H1 (cell line): ENCODE results near the gene BAZ2B. TPM values are rescaled to one million over a fixed set of nuclear protein-coding genes. Genes with fewer than 3 reads are reported as not detected.

ENCODE experiments used
- CTCF ChIA-PET: fragments of 300-600 bp; sonication (Branson Sonifier 250); formaldehyde crosslinking; loops from one replicate; lab custom pipeline; 2021; ENCODE audit not compliant: partially characterized antibody; lab: Charles Lee
- POLR2A ChIA-PET: fragments of 300-600 bp; sonication (Branson Sonifier 250); formaldehyde crosslinking; loops from one replicate; lab custom pipeline; 2021; ENCODE audit warnings: inconsistent platforms; ENCODE audit not compliant: partially characterized antibody; lab: Charles Lee
- DNase-seq, 2 experiments: peaks; one replicate each; pipeline versions ENCODE4 v3.0.0 to v3.0.0-alpha.2; 2010 to 2022; ENCODE audit warnings: low spot score in 2 of 2, low read depth in 1 of 2, mixed read lengths in 1 of 2
- FAIRE-seq: peaks from 2 replicates; lab custom pipeline; 2011; peaks lifted over from hg19 to GRCh38; lab: Jason Lieb, UNC
- H2AFZ ChIP-seq: 2 replicates; pipeline ENCODE4 v1.8.1; 2012; ENCODE audit warnings: low read length, inconsistent platforms
- H2AK5ac ChIP-seq: 2 replicates; pipeline ENCODE4 v1.6.1; 2013; ENCODE audit warnings: low read depth, low read length
- H2BK120ac ChIP-seq: replicated peaks from 2 replicates; pipeline ENCODE3; 2013; ENCODE audit warnings: low read depth, low read length, inconsistent platforms
- H2BK12ac ChIP-seq: 2 replicates; pipeline ENCODE4 v1.6.1; 2013; ENCODE audit warnings: low read depth, low read length
- H2BK15ac ChIP-seq: 2 replicates; pipeline ENCODE4 v1.6.1; 2013; ENCODE audit warnings: low read length
- H2BK20ac ChIP-seq: 2 replicates; pipeline ENCODE4 v1.6.1; 2013; ENCODE audit warnings: low read length
- H2BK5ac ChIP-seq: 2 replicates; pipeline ENCODE4 v1.6.1; 2013; ENCODE audit warnings: low read depth, low read length
- H3K14ac ChIP-seq: 2 replicates; pipeline ENCODE4 v1.6.1; 2013; ENCODE audit warnings: inconsistent platforms; ENCODE audit not compliant: insufficient read length
- H3K18ac ChIP-seq: 2 replicates; pipeline ENCODE4 v1.6.1; 2013; ENCODE audit warnings: low read length; ENCODE audit errors: extremely low read depth
- H3K23ac ChIP-seq: 2 replicates; pipeline ENCODE4 v1.6.1; 2013; ENCODE audit warnings: inconsistent platforms; ENCODE audit not compliant: insufficient read length
- H3K23me2 ChIP-seq: 2 replicates; pipeline ENCODE4 v1.6.1; 2013; ENCODE audit warnings: low read depth, low read length
- H3K27ac ChIP-seq: 2 replicates; pipeline ENCODE4 v1.6.1; 2011; ENCODE audit warnings: low read depth, low read length, inconsistent platforms
- H3K27me3 ChIP-seq, 4 experiments: replicated peaks in 1 of 4; 1 replicate in 1 of 4; 2 replicates in 3 of 4; pipeline versions ENCODE4 v1.6.1 to v1.8.1; 2011 to 2013; ENCODE audit warnings: low read length in 3 of 4, mild to moderate bottlenecking in 3 of 4, inconsistent platforms in 2 of 4, mixed read lengths in 2 of 4, moderate library complexity in 1 of 4; ENCODE audit not compliant: control insufficient read depth in 3 of 4, insufficient read depth in 3 of 4; ENCODE audit errors: extremely low read depth in 1 of 4
- H3K36me3 ChIP-seq, 4 experiments: 2 replicates each; pipeline versions ENCODE4 v1.6.1 to v1.8.1; 2011 to 2013; ENCODE audit warnings: mild to moderate bottlenecking in 4 of 4, low read length in 3 of 4, moderate library complexity in 2 of 4, control low read depth in 1 of 4, inconsistent platforms in 1 of 4; ENCODE audit not compliant: insufficient read depth in 4 of 4, control insufficient read depth in 2 of 4
- H3K4ac ChIP-seq: replicated peaks from 2 replicates; pipeline ENCODE3; 2013; ENCODE audit warnings: low read length, low read depth, mixed read lengths, inconsistent platforms; ENCODE audit not compliant: insufficient read length
- H3K4me1 ChIP-seq, 4 experiments: replicated peaks in 1 of 4; 1 replicate in 1 of 4; 2 replicates in 3 of 4; pipeline versions ENCODE4 v1.6.1 to v1.8.1; 2011 to 2013; ENCODE audit warnings: low read length in 3 of 4, inconsistent platforms in 2 of 4, mixed read lengths in 1 of 4; ENCODE audit not compliant: insufficient read depth in 4 of 4, control insufficient read depth in 3 of 4
- H3K4me2 ChIP-seq, 2 experiments: 2 replicates each; pipeline versions ENCODE4 v1.6.1 to v1.8.1; 2011 to 2013; ENCODE audit warnings: low read depth in 2 of 2, low read length in 2 of 2, control low read depth in 1 of 2, inconsistent platforms in 1 of 2, mild to moderate bottlenecking in 1 of 2; ENCODE audit not compliant: insufficient read depth in 1 of 2
- H3K4me3 ChIP-seq, 4 experiments: fragments of 200-600, 300-600 bp in 1 of 4; sonication (generic), shearing (Covaris generic), sonication (Bioruptor Twin) in 1 of 4; 2 replicates each; pipeline versions ENCODE4 v1.5.1 to v1.8.1; 2011 to 2016; ENCODE audit warnings: low read length in 4 of 4, low read depth in 3 of 4, control low read depth in 2 of 4, inconsistent platforms in 2 of 4, mild to moderate bottlenecking in 2 of 4, mixed read lengths in 1 of 4, moderate library complexity in 1 of 4; ENCODE audit not compliant: insufficient read depth in 2 of 4; ENCODE audit errors: extremely low read depth in 1 of 4
- H3K56ac ChIP-seq: replicated peaks from 2 replicates; pipeline ENCODE3; 2013; ENCODE audit warnings: low read depth, mild to moderate bottlenecking, mixed read lengths, low read length, inconsistent platforms; ENCODE audit not compliant: insufficient read length
- H3K79me1 ChIP-seq: 2 replicates; pipeline ENCODE4 v1.6.1; 2013; ENCODE audit warnings: low read depth, low read length, control low read depth
- H3K79me2 ChIP-seq, 2 experiments: 2 replicates each; pipeline versions ENCODE4 v1.6.1 to v1.8.1; 2012 to 2013; ENCODE audit warnings: low read length in 2 of 2, mild to moderate bottlenecking in 2 of 2, inconsistent platforms in 1 of 2; ENCODE audit not compliant: insufficient read depth in 2 of 2, control insufficient read depth in 1 of 2
- H3K9ac ChIP-seq, 4 experiments: replicated peaks in 1 of 4; 1 replicate in 1 of 4; 2 replicates in 3 of 4; pipeline versions ENCODE4 v1.6.1 to v1.8.1; 2011 to 2013; ENCODE audit warnings: low read depth in 3 of 4, low read length in 3 of 4, control low read depth in 2 of 4, mild to moderate bottlenecking in 2 of 4, moderate library complexity in 2 of 4, inconsistent platforms in 1 of 4; ENCODE audit errors: extremely low read depth in 1 of 4
- H3K9me3 ChIP-seq, 2 experiments: 2 replicates each; pipeline versions ENCODE4 v1.6.1 to v1.8.1; 2012 to 2013; ENCODE audit warnings: mild to moderate bottlenecking in 2 of 2, moderate library complexity in 2 of 2, control low read depth in 1 of 2, inconsistent platforms in 1 of 2, low read depth in 1 of 2, low read length in 1 of 2, mixed read lengths in 1 of 2; ENCODE audit not compliant: insufficient read depth in 2 of 2
- H4K20me1 ChIP-seq, 2 experiments: replicated peaks in 1 of 2; 2 replicates each; pipeline versions ENCODE3 to v1.8.1; 2011 to 2013; ENCODE audit warnings: inconsistent platforms in 2 of 2, low read length in 2 of 2, mild to moderate bottlenecking in 1 of 2; ENCODE audit not compliant: insufficient read depth in 2 of 2, control insufficient read depth in 1 of 2
- H4K5ac ChIP-seq: 2 replicates; pipeline ENCODE4 v1.6.1; 2013; ENCODE audit warnings: low read length, low read depth, mixed read lengths, inconsistent platforms; ENCODE audit not compliant: insufficient read length
- H4K8ac ChIP-seq: 2 replicates; pipeline ENCODE4 v1.8.0; 2013; ENCODE audit warnings: mild to moderate bottlenecking, moderate library complexity, low read length, inconsistent platforms; ENCODE audit not compliant: insufficient read depth; ENCODE audit errors: extremely low read depth
- H4K91ac ChIP-seq: replicated peaks from 2 replicates; pipeline ENCODE3; 2013; ENCODE audit warnings: low read length, mixed read lengths, inconsistent platforms; ENCODE audit not compliant: insufficient read length
- JUN ChIP-seq: IDR thresholded peaks from 2 replicates; pipeline ENCODE4 v1.6.1; 2011; ENCODE audit warnings: low read depth, mild to moderate bottlenecking, improper control_type of control experiment, low read length
- SIN3A ChIP-seq, 2 experiments: IDR thresholded peaks in 1 of 2; conservative IDR thresholded peaks in 1 of 2; 2 replicates each; pipeline ENCODE4 v1.6.1; 2011 to 2012; ENCODE audit warnings: low read length in 2 of 2, improper control_type of control experiment in 1 of 2, low read depth in 1 of 2, mild to moderate bottlenecking in 1 of 2
- SP2 ChIP-seq: IDR thresholded peaks from 2 replicates; pipeline ENCODE4 v1.6.1; 2012; ENCODE audit warnings: mild to moderate bottlenecking, low read length, inconsistent platforms
- USF2 ChIP-seq: IDR thresholded peaks from 2 replicates; pipeline ENCODE4 v1.6.1; 2011; ENCODE audit warnings: low read length, improper control_type of control experiment
- polyA plus RNA-seq, 7 experiments: library from polyadenylated mRNA; depleted of rRNA in 3 of 7; stranded (reverse) in 5 of 7; unstranded in 2 of 7; fragments of >200 nt in 5 of 7; fragments of 200-250 nt in 2 of 7; gene quantifications; 1 replicate in 5 of 7; 2 replicates in 1 of 7; 4 replicates in 1 of 7; pipeline versions ENCODE4 v1.2.1 to v1.2.3, GENCODE V29; 2011 to 2013; ENCODE audit warnings: missing spikeins in 2 of 7, mixed read lengths in 2 of 7
- total RNA-seq: library from RNA; stranded (reverse); fragmentation: NEBNext Ultra II Directional; extraction: Animal tissue kit (Norgen Biotek cat#: 25700); gene quantifications from 2 replicates; pipeline ENCODE4 v1.2.1, GENCODE V29; 2021

The BAZ2B gene
- total and polyA plus RNA-seq, 2 of the 8 experiments (the other 6 are each of a cell fraction or from before 2014, with no cell fraction given) = 15.2 to 46.3 TPM

DNA sequence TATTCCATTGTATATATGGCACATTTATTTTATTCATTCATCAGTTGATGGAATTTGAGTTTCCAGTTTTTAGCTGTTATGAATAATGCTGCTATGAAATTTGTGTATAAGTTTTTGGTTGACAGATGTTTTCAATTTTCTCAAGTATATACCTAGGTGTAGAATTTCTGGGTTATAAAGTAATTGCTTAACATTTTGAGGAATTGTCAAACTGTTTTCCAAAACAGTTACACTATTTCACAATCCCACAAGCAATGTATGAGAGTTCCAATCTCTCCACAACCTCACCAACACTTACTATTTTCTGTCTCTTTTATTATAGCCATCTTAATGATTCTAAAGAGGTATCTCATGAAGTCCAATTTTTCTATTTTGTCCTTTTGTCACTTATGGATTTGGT is 317.4 kb downstream of the BAZ2B start:
- no peak overlapping the region for H2BK15ac ChIP-seq
- CTCF ChIA-PET = no interaction called here
- POLR2A ChIA-PET = interaction anchor here (0.9 kb wide), 1 partner anchor 9 kb away, joined by 3 read pairs; no protein-coding TSS in a partner anchor
- H3K36me3 ChIP-seq = no peaks in the 10 kb centered on the region
- no peaks in the 10 kb centered on the region for H3K4me1 ChIP-seq
- H3K14ac ChIP-seq = no peak overlapping the region
- no peak overlapping the region for H3K23ac ChIP-seq
- no peak overlapping the region for H3K4ac ChIP-seq
- no peak overlapping the region for H2BK5ac ChIP-seq
- H4K91ac ChIP-seq = no peak overlapping the region
- no peaks in the 10 kb centered on the region for H3K27me3 ChIP-seq
- H3K9ac ChIP-seq = no peak overlapping the region
- H3K23me2 ChIP-seq = no peaks in the 10 kb centered on the region
- no peak overlapping the region for H3K4me2 ChIP-seq
- no peaks in the 10 kb centered on the region for H4K20me1 ChIP-seq
- no peaks in the 10 kb centered on the region for H3K79me1 ChIP-seq
- H2AFZ ChIP-seq = no peak overlapping the region
- TF ChIP-seq SP2 = no peak
- TF ChIP-seq JUN = no peak
- TF ChIP-seq SIN3A (conservative IDR thresholded peaks at IDR 0.05 in 1 of 2, IDR thresholded peaks at IDR 0.05 in 1 of 2; ENCODE audit: low read depth in 1 of 2, low read length in 2 of 2) = no peak
- TF ChIP-seq USF2 = no peak
- H4K5ac ChIP-seq = no peak overlapping the region
- H2AK5ac ChIP-seq = no peak overlapping the region
- no peak overlapping the region for H3K56ac ChIP-seq
- no peaks in the 10 kb centered on the region for H3K79me2 ChIP-seq
- no peak overlapping the region for H2BK12ac ChIP-seq
- FAIRE-seq (no peak), DNase-seq (no peak)
- no peaks in the 10 kb centered on the region for H3K9me3 ChIP-seq
- no peak overlapping the region for H3K4me3 ChIP-seq
- no peak overlapping the region for H4K8ac ChIP-seq
- H3K27ac ChIP-seq = no peak overlapping the region
- H2BK20ac ChIP-seq = no peak overlapping the region
- H3K18ac ChIP-seq = no peak overlapping the region
- no peak overlapping the region for H2BK120ac ChIP-seq
